ENCODE data around the gene FSTL4.

DNA sequence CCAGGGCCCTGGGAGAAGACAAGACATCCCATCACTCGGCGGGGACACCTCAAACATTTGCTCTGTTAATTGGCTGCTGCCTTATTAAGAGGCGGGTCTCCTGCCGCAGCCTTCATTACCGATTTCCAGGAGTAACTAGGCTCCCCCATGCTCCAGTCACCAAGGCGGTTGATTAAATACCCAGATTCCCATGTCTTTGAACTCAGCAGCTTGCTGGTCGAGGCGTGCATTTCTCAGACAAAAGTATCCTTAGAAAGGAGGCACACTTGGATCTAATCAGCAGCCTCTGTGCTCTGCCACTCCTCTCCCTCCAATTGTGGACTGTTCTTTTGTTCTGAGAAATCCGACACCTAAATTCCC lies 228.8 kb downstream of the FSTL4 start:
- TF ChIP-seq, protein P1, sequence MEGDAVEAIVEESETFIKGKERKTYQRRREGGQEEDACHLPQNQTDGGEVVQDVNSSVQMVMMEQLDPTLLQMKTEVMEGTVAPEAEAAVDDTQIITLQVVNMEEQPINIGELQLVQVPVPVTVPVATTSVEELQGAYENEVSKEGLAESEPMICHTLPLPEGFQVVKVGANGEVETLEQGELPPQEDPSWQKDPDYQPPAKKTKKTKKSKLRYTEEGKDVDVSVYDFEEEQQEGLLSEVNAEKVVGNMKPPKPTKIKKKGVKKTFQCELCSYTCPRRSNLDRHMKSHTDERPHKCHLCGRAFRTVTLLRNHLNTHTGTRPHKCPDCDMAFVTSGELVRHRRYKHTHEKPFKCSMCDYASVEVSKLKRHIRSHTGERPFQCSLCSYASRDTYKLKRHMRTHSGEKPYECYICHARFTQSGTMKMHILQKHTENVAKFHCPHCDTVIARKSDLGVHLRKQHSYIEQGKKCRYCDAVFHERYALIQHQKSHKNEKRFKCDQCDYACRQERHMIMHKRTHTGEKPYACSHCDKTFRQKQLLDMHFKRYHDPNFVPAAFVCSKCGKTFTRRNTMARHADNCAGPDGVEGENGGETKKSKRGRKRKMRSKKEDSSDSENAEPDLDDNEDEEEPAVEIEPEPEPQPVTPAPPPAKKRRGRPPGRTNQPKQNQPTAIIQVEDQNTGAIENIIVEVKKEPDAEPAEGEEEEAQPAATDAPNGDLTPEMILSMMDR (IDR thresholded peaks at IDR 0.05) = no peak
- no peak for TF ChIP-seq POLR2A (IDR thresholded peaks at IDR 0.05)

Data from body of pancreas (tissue), 4 donors.